ENCODE data around the gene CLDN4.

Gene CLDN4

DNA sequence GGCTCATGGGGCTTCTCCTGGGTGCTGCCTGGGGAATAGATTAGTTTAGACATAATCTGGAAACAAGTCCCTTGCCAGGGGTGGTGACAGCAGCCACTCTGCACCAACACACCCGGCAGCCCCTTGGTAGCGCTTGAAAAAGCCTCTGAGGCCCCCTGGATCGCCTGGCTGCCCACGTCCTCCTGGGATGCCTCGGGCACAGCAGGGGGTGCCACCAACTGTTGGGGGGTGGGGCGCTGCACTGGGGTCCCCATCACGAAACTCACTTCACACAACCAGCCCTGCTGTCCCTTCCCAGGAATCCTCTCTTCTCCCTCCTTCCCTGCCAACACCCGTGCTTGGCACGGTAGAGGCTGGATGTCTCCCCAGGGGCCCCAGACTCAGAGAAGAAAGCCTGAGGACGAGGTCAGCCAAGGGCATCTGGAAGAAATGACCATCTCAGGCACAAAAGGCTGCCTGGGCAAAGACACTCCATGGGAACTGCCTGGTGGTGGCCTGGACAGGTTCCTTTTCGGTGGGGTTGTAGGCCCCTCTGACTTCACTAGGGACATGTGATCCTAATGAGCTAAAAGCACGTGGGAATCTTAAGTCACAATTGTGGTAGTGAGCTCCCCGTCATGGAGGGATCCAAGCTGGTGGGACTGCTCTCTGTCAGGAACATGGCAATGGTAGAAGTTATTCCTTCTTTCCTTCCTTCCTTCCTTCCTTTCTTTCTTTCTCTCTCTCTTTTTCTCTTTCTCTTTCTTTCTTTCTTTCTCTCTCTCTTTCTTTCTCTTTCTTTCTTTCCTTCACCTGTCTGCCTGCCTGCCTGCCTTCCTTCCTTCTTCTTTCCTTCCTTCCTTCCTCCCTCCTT is 41.5 kb downstream of the CLDN4 start:
- DNase-seq (ENCODE audit: low read depth): no peak

DNA sequence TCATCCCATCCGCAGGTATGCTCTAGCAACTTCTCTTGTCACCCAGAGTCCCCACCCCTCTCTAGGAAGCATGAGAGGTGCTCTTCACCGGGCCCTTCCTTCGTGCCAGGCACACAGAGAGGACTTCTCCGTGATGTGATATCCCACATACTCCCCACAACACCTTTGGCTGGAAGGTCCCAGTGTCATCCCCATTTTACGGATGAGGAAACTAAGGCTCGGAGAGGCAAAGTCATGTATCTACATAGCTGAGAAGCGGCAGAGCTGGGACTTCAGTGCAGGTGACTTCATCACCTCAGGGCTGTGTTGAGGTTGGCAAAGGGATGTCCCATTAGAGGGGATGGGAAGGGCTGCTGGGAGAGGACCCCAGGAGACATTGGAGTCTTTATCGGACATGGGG is 45.6 kb downstream of the CLDN4 start:
- DNase-seq (ENCODE audit: low read depth): no peak

GRCh38 chr7:73876973-73877372 is 46.2 kb downstream of the CLDN4 start:
- DNase-seq (ENCODE audit: low read depth): no peak

DNA sequence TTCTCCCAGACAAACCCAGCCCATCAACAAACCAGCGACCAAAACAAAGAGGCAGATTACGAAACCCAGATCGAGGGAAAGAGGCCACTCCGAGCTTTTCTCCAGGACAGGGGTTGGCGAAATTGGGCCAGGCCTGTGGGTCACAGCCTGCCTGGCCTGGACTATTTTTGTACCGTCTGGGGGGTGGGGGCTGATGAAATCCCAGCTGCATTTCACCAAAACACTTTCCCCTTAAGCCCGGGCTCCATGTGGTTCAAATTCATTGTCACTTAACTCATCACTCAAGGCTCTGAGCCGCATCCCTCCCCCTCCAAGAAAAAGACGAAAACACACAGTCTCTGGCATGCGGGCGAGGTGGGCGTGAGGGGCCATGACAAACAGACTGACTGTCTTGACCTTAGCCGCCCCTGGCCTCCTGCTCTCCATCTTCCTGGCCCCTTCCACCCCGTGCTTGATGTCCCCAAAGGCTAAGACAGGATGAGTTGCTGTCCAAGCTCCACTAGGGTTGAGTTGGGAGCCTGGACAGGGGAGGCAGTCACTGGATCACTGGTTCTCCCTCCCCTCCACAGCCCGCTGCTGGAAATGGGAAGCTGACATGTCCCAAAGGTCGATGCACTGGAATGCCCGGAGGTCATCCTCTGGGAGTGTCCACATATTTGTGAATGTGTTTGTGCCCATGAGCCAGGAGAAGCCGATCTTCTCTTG is 49.3 kb downstream of the CLDN4 start:
- no peak for DNase-seq (ENCODE audit: low read depth)

GRCh38 chr7:73880755-73881328 is 50.0 kb downstream of the CLDN4 start:
- DNase-seq (ENCODE audit: low read depth): no peak

- no peak for DNase-seq (ENCODE audit: low read depth)
These were observed 50.7 kb downstream of the CLDN4 start for GRCh38 chr7:73881352-73882046.

DNA sequence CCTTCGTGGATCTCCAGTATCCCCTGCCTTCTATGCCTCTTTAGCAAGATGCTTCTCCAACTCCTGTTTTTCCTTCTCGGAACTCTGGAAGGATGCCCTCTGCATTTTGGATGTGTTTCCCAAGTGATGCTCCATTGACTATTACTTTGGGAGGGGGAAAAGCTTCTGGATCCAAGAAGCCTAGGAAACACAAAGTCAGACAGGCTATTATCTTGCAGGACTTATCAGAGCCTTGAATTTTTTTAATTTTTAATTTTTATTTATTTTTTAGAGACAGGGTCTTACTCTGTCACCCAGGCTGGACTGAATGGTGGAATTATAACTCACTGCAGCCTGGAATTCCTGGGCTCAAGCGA is 51.2 kb downstream of the CLDN4 start:
- DNase-seq (ENCODE audit: low read depth): no peak

Measured in T follicular helper cell (primary cell).